ENCODE measurements around the gene ISM2.

Gene ISM2

DNA sequence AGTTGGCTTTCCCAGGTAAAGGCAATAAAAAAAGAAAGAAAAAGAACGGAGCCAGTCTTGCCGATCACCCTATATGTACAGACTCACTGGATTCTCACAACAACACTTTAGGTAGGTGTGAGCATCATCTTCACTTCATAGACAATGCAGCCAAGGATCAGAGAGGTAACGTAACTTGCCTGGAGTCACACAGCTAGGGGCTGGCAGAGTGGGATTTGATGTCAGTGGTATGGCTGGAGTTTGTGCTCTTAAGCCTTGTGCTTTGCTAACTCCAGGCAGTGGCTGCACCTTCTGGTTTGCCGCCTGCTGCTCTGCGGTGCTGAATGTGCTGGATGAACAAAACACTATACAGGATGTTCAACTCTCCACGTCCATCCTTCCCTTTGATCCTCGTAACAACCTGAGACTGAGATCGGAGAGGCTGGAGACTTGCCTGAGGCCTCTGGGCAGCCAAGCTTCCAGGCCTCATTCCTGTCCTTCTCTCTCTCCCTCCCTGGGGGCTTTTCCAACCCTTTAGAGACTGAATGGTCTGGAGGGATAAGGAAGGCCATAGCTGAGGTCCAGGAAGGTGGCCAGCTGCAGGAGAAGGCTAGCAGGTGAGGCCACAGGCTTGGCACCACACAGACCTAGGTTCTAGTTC, 8.1 kb downstream of the ISM2 start:
- TF ChIP-seq EZH2 (optimal IDR thresholded peaks at IDR 0.05; ENCODE audit: low read depth, low read length) (no peak), EZH2phosphoT487 (IDR thresholded peaks at IDR 0.05; ENCODE audit: low read length) (no peak)
- TF ChIP-seq, protein P1, sequence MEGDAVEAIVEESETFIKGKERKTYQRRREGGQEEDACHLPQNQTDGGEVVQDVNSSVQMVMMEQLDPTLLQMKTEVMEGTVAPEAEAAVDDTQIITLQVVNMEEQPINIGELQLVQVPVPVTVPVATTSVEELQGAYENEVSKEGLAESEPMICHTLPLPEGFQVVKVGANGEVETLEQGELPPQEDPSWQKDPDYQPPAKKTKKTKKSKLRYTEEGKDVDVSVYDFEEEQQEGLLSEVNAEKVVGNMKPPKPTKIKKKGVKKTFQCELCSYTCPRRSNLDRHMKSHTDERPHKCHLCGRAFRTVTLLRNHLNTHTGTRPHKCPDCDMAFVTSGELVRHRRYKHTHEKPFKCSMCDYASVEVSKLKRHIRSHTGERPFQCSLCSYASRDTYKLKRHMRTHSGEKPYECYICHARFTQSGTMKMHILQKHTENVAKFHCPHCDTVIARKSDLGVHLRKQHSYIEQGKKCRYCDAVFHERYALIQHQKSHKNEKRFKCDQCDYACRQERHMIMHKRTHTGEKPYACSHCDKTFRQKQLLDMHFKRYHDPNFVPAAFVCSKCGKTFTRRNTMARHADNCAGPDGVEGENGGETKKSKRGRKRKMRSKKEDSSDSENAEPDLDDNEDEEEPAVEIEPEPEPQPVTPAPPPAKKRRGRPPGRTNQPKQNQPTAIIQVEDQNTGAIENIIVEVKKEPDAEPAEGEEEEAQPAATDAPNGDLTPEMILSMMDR (IDR thresholded peaks at IDR 0.05; ENCODE audit: low read length): no peak
- Histone ChIP-seq H3K9me2 (replicated peaks; ENCODE audit: insufficient read depth, low read length) (no peaks in the 10 kb centered on the region), H3K27ac (ENCODE audit: low read length) (no peak overlapping the region), H3K27me3 (replicated peaks; ENCODE audit: insufficient read depth, low read length) (no peaks in the 10 kb centered on the region), H4K20me1 (ENCODE audit: insufficient read depth, low read length) (no peaks in the 10 kb centered on the region), H3F3A (ENCODE audit: insufficient read depth, low read length) (no peaks in the 10 kb centered on the region), H3K79me2 (ENCODE audit: low read length) (no peaks in the 10 kb centered on the region), H3K4me1 (ENCODE audit: low read length) (no peaks in the 10 kb centered on the region), H3K4me2 (ENCODE audit: low read depth, low read length) (no peak overlapping the region), H3K9me3 (replicated peaks; ENCODE audit: insufficient read depth, low read length) (no peaks in the 10 kb centered on the region), H3K36me3 (replicated peaks; ENCODE audit: insufficient read depth, low read length) (no peaks in the 10 kb centered on the region), H3K9ac (ENCODE audit: low read length) (no peak overlapping the region), H3K4me3 (ENCODE audit: low read length) (no peak overlapping the region), H2AFZ (ENCODE audit: low read length) (no peak overlapping the region)
- no peak for DNase-seq

DNA sequence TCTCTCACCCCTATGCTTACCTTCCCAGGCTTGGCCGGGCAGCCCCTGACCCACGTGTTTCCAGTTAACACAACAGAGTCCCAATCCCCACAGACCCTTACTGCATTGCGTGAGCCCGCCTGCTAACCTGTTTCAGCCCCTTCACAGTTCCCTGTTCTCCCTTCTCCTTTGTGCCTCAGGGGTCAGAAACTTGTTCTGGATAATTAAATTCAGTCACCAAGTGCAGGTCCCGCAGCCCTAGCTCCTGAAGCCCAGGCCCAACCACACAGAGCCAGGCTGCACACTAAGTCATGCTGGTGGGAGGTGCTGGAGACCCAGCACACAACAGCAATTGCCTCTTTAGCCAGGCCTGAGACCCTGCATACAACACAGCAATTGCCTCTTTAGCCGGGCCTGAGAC, 9.6 kb downstream of the ISM2 start:
- H3K27ac ChIP-seq (ENCODE audit: low read length): no peak overlapping the region
- no peak overlapping the region for H3K4me2 ChIP-seq (ENCODE audit: low read depth, low read length)
- H2AFZ ChIP-seq (ENCODE audit: low read length): no peak overlapping the region
- no peak overlapping the region for H3K4me3 ChIP-seq (ENCODE audit: low read length)
- H4K20me1 ChIP-seq (ENCODE audit: insufficient read depth, low read length): no peaks in the 10 kb centered on the region
- H3K9me2 ChIP-seq (replicated peaks; ENCODE audit: insufficient read depth, low read length): no peaks in the 10 kb centered on the region
- no peak for DNase-seq
- no peaks in the 10 kb centered on the region for H3K27me3 ChIP-seq (replicated peaks; ENCODE audit: insufficient read depth, low read length)
- H3K36me3 ChIP-seq (replicated peaks; ENCODE audit: insufficient read depth, low read length): no peaks in the 10 kb centered on the region
- no peaks in the 10 kb centered on the region for H3F3A ChIP-seq (ENCODE audit: insufficient read depth, low read length)
- no peaks in the 10 kb centered on the region for H3K9me3 ChIP-seq (replicated peaks; ENCODE audit: insufficient read depth, low read length)
- no peak overlapping the region for H3K9ac ChIP-seq (ENCODE audit: low read length)
- H3K79me2 ChIP-seq (ENCODE audit: low read length): no peaks in the 10 kb centered on the region
- no peak for TF ChIP-seq EZH2phosphoT487 (IDR thresholded peaks at IDR 0.05; ENCODE audit: low read length)
- TF ChIP-seq EZH2 (optimal IDR thresholded peaks at IDR 0.05; ENCODE audit: low read depth, low read length): no peak
- TF ChIP-seq, protein P1 (IDR thresholded peaks at IDR 0.05; ENCODE audit: low read length): no peak
- no peaks in the 10 kb centered on the region for H3K4me1 ChIP-seq (ENCODE audit: low read length)

DNA sequence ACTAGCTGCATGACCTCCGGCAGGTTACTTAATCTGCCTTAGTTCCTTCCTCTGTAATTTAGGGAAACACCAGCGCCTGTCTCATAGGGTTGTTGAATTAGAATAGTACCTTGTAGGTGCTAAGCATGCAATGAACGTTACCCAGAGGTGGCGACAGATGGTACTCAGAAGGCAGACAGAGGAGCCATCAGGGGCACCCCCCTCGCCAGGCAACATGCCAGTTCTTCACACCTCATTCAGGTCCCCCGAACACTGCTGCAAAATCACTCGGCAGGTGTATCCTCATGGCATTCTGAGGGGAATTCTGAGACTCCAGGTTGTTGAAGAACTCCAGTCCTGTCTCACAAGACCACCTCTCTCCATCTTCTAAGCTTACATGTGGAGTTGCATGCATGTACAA, 10.1 kb downstream of the ISM2 start:
- no peaks in the 10 kb centered on the region for H3K9me3 ChIP-seq (replicated peaks; ENCODE audit: insufficient read depth, low read length)
- H3K9me2 ChIP-seq (replicated peaks; ENCODE audit: insufficient read depth, low read length): no peaks in the 10 kb centered on the region
- H4K20me1 ChIP-seq (ENCODE audit: insufficient read depth, low read length): no peaks in the 10 kb centered on the region
- no peaks in the 10 kb centered on the region for H3K4me1 ChIP-seq (ENCODE audit: low read length)
- no peak overlapping the region for H3K4me3 ChIP-seq (ENCODE audit: low read length)
- H3K27me3 ChIP-seq (replicated peaks; ENCODE audit: insufficient read depth, low read length): no peaks in the 10 kb centered on the region
- no peak overlapping the region for H2AFZ ChIP-seq (ENCODE audit: low read length)
- H3K9ac ChIP-seq (ENCODE audit: low read length): no peak overlapping the region
- no peak overlapping the region for H3K4me2 ChIP-seq (ENCODE audit: low read depth, low read length)
- no peaks in the 10 kb centered on the region for H3F3A ChIP-seq (ENCODE audit: insufficient read depth, low read length)
- no peak for DNase-seq
- no peaks in the 10 kb centered on the region for H3K79me2 ChIP-seq (ENCODE audit: low read length)
- no peak overlapping the region for H3K27ac ChIP-seq (ENCODE audit: low read length)
- H3K36me3 ChIP-seq (replicated peaks; ENCODE audit: insufficient read depth, low read length): no peaks in the 10 kb centered on the region
- TF ChIP-seq EZH2phosphoT487 (IDR thresholded peaks at IDR 0.05; ENCODE audit: low read length) (no peak), EZH2 (optimal IDR thresholded peaks at IDR 0.05; ENCODE audit: low read depth, low read length) (no peak)
- TF ChIP-seq, protein P1 (IDR thresholded peaks at IDR 0.05; ENCODE audit: low read length): no peak

Data from MM.1S (cell line).